ENCODE data around the gene SHF. TPM values are rescaled to one million over a fixed set of nuclear protein-coding genes. Genes with fewer than 3 reads are reported as not detected.

Gene SHF
- total RNA-seq, 6 experiments from 2014 or later, result 2.1 to 3.1 (median 2.1) TPM

DNA sequence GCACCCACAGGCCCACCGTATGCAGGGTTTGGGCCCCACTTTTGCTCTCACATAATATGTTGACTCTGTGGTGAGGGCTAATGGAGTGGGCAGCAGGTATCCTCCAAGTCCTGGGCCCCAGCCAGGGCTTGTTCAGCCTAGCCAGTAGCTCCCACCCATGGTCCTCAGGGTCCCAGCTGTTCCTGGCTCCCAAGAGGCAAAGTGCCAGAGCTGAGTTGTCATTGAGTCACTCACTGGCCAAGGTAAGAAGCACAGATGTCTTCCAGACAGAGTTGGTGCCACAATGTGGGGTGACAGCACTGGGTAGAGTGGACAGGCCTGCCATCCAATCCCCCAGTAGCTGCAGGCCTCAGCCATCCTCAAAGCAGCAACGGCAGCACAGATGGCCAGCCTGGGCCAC is 4.3 kb downstream of the SHF start:
- H3K4me1 Mint-ChIP-seq (ENCODE audit: low read depth), result peaks cover 23% of the 10 kb centered on the region
- H3K9me3 Mint-ChIP-seq, result no peaks in the 10 kb centered on the region
- H3K27me3 Mint-ChIP-seq (ENCODE audit: insufficient read depth), result peaks cover 22% of the 10 kb centered on the region
- H3K27ac Mint-ChIP-seq, result no peak overlapping the region
- no peaks in the 10 kb centered on the region for H3K36me3 Mint-ChIP-seq (ENCODE audit: low read depth)
- DNase-seq, result no peak
- TF ChIP-seq CTCF (IDR thresholded peaks at IDR 0.05), result no peak
- H3K4me3 Mint-ChIP-seq, result no peak overlapping the region

DNA sequence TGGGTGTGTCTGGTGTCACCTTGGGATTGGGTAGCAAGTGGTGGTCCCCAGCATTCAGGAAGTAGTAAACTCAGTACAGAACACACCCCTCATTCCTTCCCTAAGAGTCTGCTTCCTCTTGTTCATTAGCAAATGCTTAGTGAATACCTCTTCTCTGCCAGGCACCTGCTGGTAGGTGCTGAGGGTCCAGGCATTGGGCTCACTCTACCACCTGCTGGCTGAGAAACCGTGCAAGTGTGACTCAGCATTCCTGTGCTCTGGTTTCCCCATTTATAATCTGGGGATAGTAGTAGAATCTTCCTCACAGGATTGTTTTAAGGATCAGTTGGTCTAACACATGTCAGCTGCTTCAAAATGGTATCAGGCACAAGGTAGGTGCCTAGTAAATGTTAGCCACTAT is 4.8 kb downstream of the SHF start:
- Mint-ChIP-seq H3K27ac (no peak overlapping the region), H3K36me3 (ENCODE audit: low read depth) (no peaks in the 10 kb centered on the region), H3K4me3 (no peak overlapping the region), H3K9me3 (no peaks in the 10 kb centered on the region), H3K4me1 (ENCODE audit: low read depth) (peaks cover 17% of the 10 kb centered on the region), H3K27me3 (ENCODE audit: insufficient read depth) (peaks cover 23% of the 10 kb centered on the region)
- TF ChIP-seq CTCF (IDR thresholded peaks at IDR 0.05), result no peak
- DNase-seq, result no peak

DNA sequence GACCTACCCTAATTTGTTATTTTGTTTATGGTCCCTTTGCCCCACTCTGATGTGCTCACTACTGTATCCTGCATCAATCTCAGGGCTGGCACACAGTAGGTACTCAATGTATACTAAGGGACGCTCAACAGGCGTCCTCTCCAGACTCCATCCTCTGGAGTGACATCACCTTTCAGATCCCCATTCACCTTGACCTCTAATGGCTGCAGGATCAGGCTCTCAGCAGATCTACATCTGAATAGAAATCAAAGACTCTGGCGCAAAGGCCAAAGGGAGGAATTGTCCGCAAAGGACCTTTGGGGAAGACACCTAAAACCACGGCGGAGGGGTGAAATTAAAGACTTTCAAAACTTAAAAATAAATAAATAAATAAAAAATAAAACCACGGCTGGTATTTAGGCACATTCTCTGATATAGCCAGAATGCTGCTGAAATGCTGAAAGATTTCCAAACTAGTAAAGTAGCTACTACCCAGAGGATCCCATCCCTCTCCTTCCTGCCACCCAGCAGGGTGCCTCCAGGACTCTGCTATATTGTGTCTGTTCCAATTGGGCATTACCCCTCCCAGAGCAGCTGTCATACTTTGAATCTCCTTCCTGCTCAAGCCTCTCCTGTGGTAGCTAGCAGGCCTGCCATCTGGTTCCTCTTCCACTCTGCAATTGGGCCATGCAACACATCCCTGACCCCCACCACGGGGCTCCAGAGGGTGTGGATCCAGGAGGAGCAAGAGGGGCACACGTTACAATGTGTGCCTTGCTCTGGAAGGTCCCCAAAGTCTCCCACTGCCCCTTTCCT is 6.1 kb downstream of the SHF start:
- no peak for TF ChIP-seq CTCF (IDR thresholded peaks at IDR 0.05)
- Mint-ChIP-seq H3K9me3 (no peaks in the 10 kb centered on the region), H3K4me3 (no peak overlapping the region), H3K27ac (no peak overlapping the region), H3K36me3 (ENCODE audit: low read depth) (no peaks in the 10 kb centered on the region), H3K27me3 (ENCODE audit: insufficient read depth) (peaks cover 23% of the 10 kb centered on the region), H3K4me1 (ENCODE audit: low read depth) (peaks cover 13% of the 10 kb centered on the region)
- no peak for DNase-seq

GRCh38 chr15:45180648-45181436 is 6.9 kb downstream of the SHF start:
- H3K27me3 Mint-ChIP-seq (ENCODE audit: insufficient read depth), result peaks cover 21% of the 10 kb centered on the region
- DNase-seq, result no peak
- H3K4me1 Mint-ChIP-seq (ENCODE audit: low read depth), result peaks cover 4% of the 10 kb centered on the region
- H3K9me3 Mint-ChIP-seq, result no peaks in the 10 kb centered on the region
- H3K4me3 Mint-ChIP-seq, result no peak overlapping the region
- H3K36me3 Mint-ChIP-seq (ENCODE audit: low read depth), result no peaks in the 10 kb centered on the region
- no peak for TF ChIP-seq CTCF (IDR thresholded peaks at IDR 0.05)
- no peak overlapping the region for H3K27ac Mint-ChIP-seq

- DNase-seq, result no peak
- Mint-ChIP-seq H3K36me3 (ENCODE audit: low read depth) (no peaks in the 10 kb centered on the region), H3K27me3 (ENCODE audit: insufficient read depth) (peaks cover 21% of the 10 kb centered on the region), H3K4me1 (ENCODE audit: low read depth) (no peaks in the 10 kb centered on the region), H3K4me3 (no peak overlapping the region), H3K27ac (no peak overlapping the region), H3K9me3 (no peaks in the 10 kb centered on the region)
- no peak for TF ChIP-seq CTCF (IDR thresholded peaks at IDR 0.05)
Measured at GRCh38 chr15:45180201-45180600, 7.6 kb downstream of the SHF start.
